ENCODE data around the gene FER. TPM values are rescaled to one million over a fixed set of nuclear protein-coding genes. Genes with fewer than 3 reads are reported as not detected.

The FER gene
- polyA plus RNA-seq, 1 donor from 2014 or later: 8.5 TPM

- Histone ChIP-seq H3K79me2 (replicated peaks; ENCODE audit: insufficient read depth, low read length) (no peaks in the 10 kb centered on the region), H3K9me2 (ENCODE audit: insufficient read depth, low read length) (no peaks in the 10 kb centered on the region), H3K27ac (ENCODE audit: low read length) (no peak overlapping the region), H2AFZ (ENCODE audit: low read depth, low read length) (no peak overlapping the region), H3K27me3 (ENCODE audit: insufficient read depth, low read depth, low read length) (no peaks in the 10 kb centered on the region), H3K4me2 (ENCODE audit: low read length) (no peak overlapping the region), H3K9ac (ENCODE audit: low read length) (no peak overlapping the region), H3K4me3 (ENCODE audit: low read length) (no peak overlapping the region), H3K36me3 (ENCODE audit: insufficient read depth, low read length) (no peaks in the 10 kb centered on the region), H3F3A (ENCODE audit: insufficient read depth, low read length, poor library complexity, severe bottlenecking) (no peaks in the 10 kb centered on the region), H4K20me1 (ENCODE audit: insufficient read depth) (no peaks in the 10 kb centered on the region), H3K9me3 (ENCODE audit: low read length) (no peaks in the 10 kb centered on the region)
- TF ChIP-seq POLR2AphosphoS5 (IDR thresholded peaks at IDR 0.05) (no peak), RAD21 (conservative IDR thresholded peaks at IDR 0.05) (no peak), SMC3 (conservative IDR thresholded peaks at IDR 0.05; ENCODE audit: poor library complexity) (no peak), EP300 (conservative IDR thresholded peaks at IDR 0.05; ENCODE audit: poor library complexity, severe bottlenecking) (no peak), TAF1 (IDR thresholded peaks at IDR 0.05; ENCODE audit: low read depth) (no peak), CTCF (IDR thresholded peaks at IDR 0.05; ENCODE audit: poor library complexity, severe bottlenecking) (no peak), MXI1 (conservative IDR thresholded peaks at IDR 0.05; ENCODE audit: poor library complexity, severe bottlenecking) (no peak), REST (IDR thresholded peaks at IDR 0.05; ENCODE audit: borderline replicate concordance) (no peak), EZH2 (IDR thresholded peaks at IDR 0.05; ENCODE audit: borderline replicate concordance, insufficient read depth, low read length, poor library complexity, severe bottlenecking) (no peak)
Observed at GRCh38 chr5:109034306-109034705, 286.6 kb downstream of the FER start.

GRCh38 chr5:109035436-109035835 lies 287.7 kb downstream of the FER start:
- Histone ChIP-seq H4K20me1 (ENCODE audit: insufficient read depth) (no peaks in the 10 kb centered on the region), H3K4me2 (ENCODE audit: low read length) (no peak overlapping the region), H3K79me2 (replicated peaks; ENCODE audit: insufficient read depth, low read length) (no peaks in the 10 kb centered on the region), H3K9ac (ENCODE audit: low read length) (no peak overlapping the region), H3K9me3 (ENCODE audit: low read length) (no peaks in the 10 kb centered on the region), H3K27ac (ENCODE audit: low read length) (no peak overlapping the region), H3K4me3 (ENCODE audit: low read length) (no peak overlapping the region), H3K27me3 (ENCODE audit: insufficient read depth, low read depth, low read length) (no peaks in the 10 kb centered on the region), H3K9me2 (ENCODE audit: insufficient read depth, low read length) (no peaks in the 10 kb centered on the region), H3F3A (ENCODE audit: insufficient read depth, low read length, poor library complexity, severe bottlenecking) (no peaks in the 10 kb centered on the region), H2AFZ (ENCODE audit: low read depth, low read length) (no peak overlapping the region), H3K36me3 (ENCODE audit: insufficient read depth, low read length) (no peaks in the 10 kb centered on the region)
- TF ChIP-seq CTCF (IDR thresholded peaks at IDR 0.05; ENCODE audit: poor library complexity, severe bottlenecking) (no peak), EZH2 (IDR thresholded peaks at IDR 0.05; ENCODE audit: borderline replicate concordance, insufficient read depth, low read length, poor library complexity, severe bottlenecking) (no peak), SMC3 (conservative IDR thresholded peaks at IDR 0.05; ENCODE audit: poor library complexity) (no peak), EP300 (conservative IDR thresholded peaks at IDR 0.05; ENCODE audit: poor library complexity, severe bottlenecking) (no peak), RAD21 (conservative IDR thresholded peaks at IDR 0.05) (no peak), REST (IDR thresholded peaks at IDR 0.05; ENCODE audit: borderline replicate concordance) (no peak), POLR2AphosphoS5 (IDR thresholded peaks at IDR 0.05) (no peak), MXI1 (conservative IDR thresholded peaks at IDR 0.05; ENCODE audit: poor library complexity, severe bottlenecking) (no peak), TAF1 (IDR thresholded peaks at IDR 0.05; ENCODE audit: low read depth) (no peak)
